Fibroblast of mammary gland (primary cell): ENCODE data around the gene FLYWCH2.

ENCODE experiments used
- DNase-seq: peaks from one replicate; pipeline ENCODE4 v3.0.0-alpha.2; 2010; ENCODE audit warnings: low read depth
- H3K4me3 ChIP-seq: 2 replicates; pipeline ENCODE4 v1.5.1; 2011; ENCODE audit warnings: low read depth, mild to moderate bottlenecking, low read length, moderate library complexity; ENCODE audit not compliant: control insufficient read depth
- TF ChIP-seq, protein P1 (sequence below): conservative IDR thresholded peaks from 2 replicates; pipeline ENCODE4 v1.5.1; 2011; ENCODE audit warnings: low read depth, low read length, inconsistent platforms; ENCODE audit not compliant: control insufficient read depth, insufficient read depth

Gene FLYWCH2, protein sequence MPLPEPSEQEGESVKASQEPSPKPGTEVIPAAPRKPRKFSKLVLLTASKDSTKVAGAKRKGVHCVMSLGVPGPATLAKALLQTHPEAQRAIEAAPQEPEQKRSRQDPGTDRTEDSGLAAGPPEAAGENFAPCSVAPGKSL

DNA sequence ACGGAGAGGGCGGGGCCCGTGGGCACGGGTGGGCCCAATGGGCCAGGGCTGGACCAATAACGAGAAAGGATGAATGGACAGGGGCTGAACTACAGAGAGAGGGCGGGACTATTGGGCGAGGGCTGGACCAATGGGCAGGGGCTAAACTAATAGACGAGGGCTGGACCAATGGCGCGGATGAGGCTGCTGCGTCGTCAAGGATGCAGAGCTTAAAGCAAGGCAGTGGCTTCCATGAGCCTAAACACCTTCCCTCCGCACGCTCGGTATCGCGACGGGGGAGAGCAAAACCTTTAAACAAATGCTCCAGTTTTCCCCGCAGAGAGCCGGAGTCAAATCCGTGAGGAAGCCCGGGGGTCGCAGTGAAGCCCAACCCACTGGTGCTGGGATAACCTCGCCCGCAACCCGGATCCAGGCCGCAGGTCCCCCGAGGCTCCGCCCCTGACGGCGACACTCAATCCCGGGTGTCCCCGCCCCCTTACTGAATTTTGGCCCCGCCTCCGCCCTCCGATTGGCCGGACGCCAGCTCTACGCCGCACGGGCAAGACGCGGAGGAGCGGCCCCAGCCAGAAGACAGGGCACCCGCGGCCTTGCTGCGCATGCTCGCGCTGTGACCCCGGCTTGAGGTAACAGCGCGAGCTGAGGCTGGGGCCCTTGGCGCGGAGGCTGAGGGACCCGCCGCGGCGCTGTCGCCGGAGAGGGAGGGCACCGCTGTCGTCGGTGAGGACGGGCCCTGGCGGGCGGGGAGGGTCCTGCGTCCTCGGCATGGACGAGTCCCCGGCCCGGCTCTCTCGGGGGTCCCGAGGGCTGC lies at the start of gene FLYWCH2:
TSS of gene FLYWCH2 (plus strand) at position 566 of the 808 bp plus-strand sequence. CDS start 13,235 bp downstream, outside the sequence.
- H3K4me3 ChIP-seq = peak within 1 kb of the TSS; percentile 78
- TF ChIP-seq, protein P1, sequence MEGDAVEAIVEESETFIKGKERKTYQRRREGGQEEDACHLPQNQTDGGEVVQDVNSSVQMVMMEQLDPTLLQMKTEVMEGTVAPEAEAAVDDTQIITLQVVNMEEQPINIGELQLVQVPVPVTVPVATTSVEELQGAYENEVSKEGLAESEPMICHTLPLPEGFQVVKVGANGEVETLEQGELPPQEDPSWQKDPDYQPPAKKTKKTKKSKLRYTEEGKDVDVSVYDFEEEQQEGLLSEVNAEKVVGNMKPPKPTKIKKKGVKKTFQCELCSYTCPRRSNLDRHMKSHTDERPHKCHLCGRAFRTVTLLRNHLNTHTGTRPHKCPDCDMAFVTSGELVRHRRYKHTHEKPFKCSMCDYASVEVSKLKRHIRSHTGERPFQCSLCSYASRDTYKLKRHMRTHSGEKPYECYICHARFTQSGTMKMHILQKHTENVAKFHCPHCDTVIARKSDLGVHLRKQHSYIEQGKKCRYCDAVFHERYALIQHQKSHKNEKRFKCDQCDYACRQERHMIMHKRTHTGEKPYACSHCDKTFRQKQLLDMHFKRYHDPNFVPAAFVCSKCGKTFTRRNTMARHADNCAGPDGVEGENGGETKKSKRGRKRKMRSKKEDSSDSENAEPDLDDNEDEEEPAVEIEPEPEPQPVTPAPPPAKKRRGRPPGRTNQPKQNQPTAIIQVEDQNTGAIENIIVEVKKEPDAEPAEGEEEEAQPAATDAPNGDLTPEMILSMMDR = no peak
- DNase-seq = peak; percentile 98

DNA sequence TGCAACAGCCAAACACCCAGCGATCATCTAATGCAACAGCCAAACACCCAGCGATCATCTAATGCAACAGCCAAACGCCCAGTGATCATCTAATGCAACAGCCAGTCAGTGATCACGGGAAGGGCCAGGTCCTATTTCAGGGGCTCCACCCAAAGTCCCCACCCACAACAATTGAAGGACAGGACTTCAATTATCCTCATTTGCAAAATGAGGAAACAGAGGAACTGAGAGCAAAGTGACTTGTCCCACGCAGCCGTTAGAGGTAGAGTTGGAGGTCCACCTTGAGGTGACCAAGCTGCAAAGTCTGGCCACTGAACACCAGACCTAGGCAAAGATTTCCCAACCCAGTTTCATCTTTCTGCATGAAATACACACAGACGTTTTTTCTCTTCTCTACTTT lies 49.2 kb upstream of the FLYWCH2 start:
- TF ChIP-seq, protein P1 = no peak
- no peak for DNase-seq

DNA sequence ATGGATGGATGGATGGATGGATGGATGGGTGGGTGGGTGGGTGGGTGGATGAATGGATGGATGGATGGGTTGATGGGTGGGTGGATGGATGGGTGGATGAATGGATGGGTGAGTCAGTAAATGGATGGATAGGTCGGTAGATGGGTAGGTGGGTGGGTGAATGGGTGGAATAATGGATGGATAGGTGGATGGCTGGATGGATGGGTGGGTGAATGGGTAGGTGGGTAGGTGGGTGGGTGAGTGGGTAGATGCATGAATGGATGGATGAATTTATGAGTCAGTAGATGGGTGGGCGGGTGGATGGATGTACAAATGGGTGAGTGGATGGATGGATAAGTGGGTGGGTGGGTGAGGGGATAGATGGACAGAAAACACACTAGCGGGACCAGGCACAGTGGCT lies 48.0 kb upstream of the FLYWCH2 start:
- no peak for DNase-seq
- TF ChIP-seq, protein P1 = no peak
- H3K4me3 ChIP-seq = no peak overlapping the region

More for the DNA sequence above, 49.2 kb upstream of the FLYWCH2 start:
- no peak overlapping the region for H3K4me3 ChIP-seq

DNA sequence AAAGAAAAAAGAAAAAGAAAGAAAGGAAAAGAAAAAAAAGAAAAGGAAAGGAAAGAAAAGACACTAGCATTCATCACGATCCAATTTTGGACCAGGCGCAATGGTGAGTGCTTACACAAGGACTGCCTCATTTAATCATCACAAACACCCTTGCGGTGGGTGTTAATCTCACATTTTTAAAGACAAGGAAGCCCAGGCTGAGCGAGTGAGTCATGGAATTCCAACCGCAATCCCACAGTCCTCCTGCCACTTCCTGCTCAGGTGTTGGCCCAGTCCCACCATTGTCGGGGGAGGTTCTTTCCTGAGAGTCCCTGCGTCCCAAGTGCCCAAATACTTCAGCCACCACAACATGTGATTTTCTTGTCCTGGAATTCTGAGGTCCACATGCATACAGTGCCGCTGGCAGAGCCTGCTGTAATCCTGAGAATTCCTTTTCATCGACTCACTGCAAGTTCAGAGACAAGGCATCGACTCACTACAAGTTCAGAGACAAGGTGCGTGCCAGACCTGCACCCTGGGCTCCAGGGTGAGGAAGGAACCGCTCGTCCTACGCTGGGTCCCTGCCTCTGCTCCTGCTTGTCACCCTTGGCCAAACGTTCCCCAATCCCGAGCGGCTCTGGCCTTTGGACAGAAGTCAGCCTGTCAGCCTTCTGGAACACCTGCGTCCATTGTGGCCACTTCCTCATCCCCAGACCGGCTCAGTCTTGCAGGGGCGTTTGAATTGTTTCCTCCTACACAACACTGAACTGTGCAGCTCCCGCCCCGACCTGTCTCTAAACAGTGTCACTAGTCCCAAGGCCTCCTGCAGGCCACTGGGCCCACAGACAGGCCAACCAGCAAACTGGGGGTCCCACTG lies 47.1 kb upstream of the FLYWCH2 start:
- TF ChIP-seq, protein P1 = no peak
- no peak overlapping the region for H3K4me3 ChIP-seq
- peak; percentile 87 for DNase-seq

DNA sequence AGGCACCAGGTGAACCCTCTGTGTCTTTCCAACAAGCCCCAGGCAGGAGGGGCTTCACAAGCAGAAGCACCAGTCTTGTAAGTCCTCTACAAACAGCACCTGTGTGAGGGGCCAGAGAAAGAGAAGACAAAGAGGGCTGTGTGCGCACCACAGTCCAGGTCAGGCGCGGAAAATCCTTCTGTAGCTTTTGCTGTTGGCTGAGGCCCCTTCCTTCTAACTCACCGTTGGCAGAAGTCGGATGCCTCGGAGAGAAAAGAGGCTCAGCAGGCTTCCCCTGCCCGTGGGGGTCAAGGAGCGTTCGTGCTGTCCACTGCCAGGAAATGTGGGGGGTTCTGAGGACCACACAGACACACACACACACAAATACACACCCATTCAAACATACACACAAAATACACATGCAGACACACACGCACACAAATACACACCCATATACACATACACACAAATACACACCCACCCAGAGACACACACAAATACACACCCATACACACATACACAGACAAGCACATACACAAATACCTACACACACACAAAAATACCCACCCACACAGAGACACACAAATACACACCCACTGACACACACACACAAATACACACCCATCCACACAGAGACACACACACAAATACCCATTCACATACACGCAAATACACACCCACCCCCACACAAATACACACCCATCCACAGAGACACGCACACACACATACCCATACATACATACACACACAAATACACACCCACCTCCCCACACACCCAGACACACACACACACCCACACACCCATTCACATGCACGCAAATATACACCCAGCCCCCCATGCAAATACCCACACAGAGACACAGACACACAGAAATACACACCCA lies 46.1 kb upstream of the FLYWCH2 start:
- no peak for DNase-seq
- TF ChIP-seq, protein P1 = no peak
- no peak overlapping the region for H3K4me3 ChIP-seq

DNA sequence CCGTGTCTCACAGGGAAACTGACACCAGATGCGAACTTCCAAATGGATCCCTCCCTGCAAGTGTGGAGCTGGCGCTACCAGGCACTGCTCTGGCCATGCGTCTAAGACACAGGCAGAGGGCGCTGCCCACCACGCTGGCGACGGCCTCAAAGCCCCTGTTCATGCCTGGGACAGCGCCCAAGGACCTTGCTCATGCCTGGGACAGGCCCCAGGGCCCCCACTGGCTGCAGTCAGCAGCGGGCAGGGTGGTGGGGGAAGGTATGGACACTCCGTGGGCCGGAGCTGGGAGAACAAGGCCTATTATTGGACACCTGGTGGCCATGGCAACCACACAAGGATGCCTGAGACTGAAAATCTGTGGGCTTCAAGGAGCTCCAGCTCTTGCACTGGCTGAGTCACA lies 44.1 kb upstream of the FLYWCH2 start:
- TF ChIP-seq, protein P1 = peak; percentile 88
- no peak overlapping the region for H3K4me3 ChIP-seq
- DNase-seq = peak; percentile 87
